B cell (primary cell): ENCODE measurements around the gene CHD2.

Experiments used
- CTCF ChIP-seq: fragments of 200-600 bp; IDR thresholded peaks from one replicate; pipeline ENCODE4 v1.8.0; 2022; ENCODE audit warnings: antibody characterized with exemption, mild to moderate bottlenecking
- EZH2 ChIP-seq: IDR thresholded peaks from 2 replicates; pipeline ENCODE4 v1.6.1; 2012; ENCODE audit warnings: borderline replicate concordance, low read depth, mild to moderate bottlenecking, moderate library complexity, low read length; ENCODE audit not compliant: insufficient read depth, poor library complexity, severe bottlenecking

GRCh38 chr15:93017526-93017925 lies 117.4 kb downstream of the CHD2 start:
- TF ChIP-seq CTCF, result no peak
- TF ChIP-seq EZH2, result no peak
